ENCODE measurements around the gene B4GALT7.
A peak's percentile ranks its signal among the peaks of the same experiment; 100 is the strongest.
"Not testable (repeated sequence)": the region's sequence is repeated elsewhere in the genome, so short reads cannot be mapped to it uniquely, and the experiment has no call there.

The B4GALT7 gene, protein sequence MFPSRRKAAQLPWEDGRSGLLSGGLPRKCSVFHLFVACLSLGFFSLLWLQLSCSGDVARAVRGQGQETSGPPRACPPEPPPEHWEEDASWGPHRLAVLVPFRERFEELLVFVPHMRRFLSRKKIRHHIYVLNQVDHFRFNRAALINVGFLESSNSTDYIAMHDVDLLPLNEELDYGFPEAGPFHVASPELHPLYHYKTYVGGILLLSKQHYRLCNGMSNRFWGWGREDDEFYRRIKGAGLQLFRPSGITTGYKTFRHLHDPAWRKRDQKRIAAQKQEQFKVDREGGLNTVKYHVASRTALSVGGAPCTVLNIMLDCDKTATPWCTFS

DNA sequence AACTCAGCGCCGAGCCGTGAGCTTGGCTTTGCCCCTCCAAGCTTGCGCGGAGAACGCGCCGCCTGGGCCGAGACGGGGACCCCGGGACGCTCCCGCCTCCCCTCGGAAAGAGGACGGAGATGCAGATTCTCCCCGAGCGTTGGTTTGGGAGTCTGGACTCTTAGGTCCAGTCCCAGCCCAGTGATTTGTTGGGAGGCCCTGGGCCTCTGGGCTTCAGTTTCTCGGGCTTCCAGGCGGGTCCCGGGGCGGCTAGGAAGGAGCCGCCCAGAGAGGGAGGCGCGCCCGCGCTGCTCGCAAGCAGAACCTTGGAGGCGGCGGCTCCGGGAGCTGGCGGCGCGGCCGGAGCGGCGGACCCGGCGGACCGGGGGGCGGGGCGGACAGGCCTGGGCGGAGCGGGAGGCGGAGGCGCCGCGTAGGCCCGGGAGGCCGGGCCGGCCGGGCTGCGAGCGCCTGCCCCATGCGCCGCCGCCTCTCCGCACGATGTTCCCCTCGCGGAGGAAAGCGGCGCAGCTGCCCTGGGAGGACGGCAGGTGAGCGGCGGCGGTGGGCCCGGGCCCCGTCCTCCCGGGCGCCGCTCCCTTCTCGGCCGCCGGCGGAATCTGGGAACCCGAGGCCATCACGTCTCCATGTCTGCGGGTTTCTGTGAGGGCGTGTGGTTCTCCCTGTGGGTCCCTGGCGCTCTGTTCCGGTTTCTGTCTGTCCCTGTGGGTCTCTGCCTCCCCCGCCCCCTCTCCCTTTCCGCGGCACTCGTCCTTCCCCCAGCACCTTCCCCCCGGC is at the start of gene B4GALT7:
TSS of gene B4GALT7 (plus strand) at position 402 of the 777 bp plus-strand sequence. CDS start at position 481, 79 bp downstream.
- Mint-ChIP-seq H3K4me1 (peaks cover 38% of the 10 kb centered on the region), H3K36me3 (peaks cover 13% of the 10 kb centered on the region), H3K4me3 (peak within 1 kb of the TSS; percentile 89), H3K9me3 (no peaks in the 10 kb centered on the region), H3K27ac (peak within 1 kb of the TSS; percentile 91), H3K27me3 (no peaks in the 10 kb centered on the region)
- CTCF ChIA-PET, result interaction anchor here (0.6 to 1.5 kb wide), 2 partner anchors 39 to 135 kb away, joined by 3 read pairs; no protein-coding TSS in a partner anchor
- DNase-seq, result peak; percentile 85

DNA sequence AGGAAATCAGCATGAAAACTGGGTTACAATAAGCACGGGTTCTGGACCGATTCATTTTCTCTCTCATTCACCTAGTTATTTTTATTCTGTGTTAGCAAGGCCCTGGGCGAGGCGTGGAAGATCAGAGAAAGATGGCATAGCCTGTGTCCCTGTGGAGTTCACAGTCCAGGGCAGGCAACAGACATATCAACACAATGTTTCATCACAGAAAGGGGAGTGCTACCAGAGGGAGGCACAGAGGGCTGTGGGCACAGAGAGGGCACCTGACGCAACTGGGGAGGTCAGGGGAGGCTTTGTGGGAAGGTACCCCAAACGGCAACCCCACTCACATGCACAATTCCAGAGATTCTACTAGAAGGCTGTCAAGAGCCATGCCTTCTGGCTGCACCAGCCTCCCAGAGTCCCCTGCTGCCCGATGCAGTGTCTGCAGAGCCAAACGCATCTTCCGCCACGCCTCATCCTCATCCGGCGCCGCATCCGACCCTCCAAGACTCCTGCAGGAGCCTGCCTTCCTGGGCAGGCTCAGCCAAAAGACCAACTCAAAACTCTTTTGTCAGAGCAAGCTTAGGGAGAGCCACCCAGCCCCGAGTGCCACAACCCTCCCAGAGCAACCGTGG is 47.0 kb upstream of the B4GALT7 start:
- H3K27ac Mint-ChIP-seq, result peak overlapping the region; percentile 28
- CTCF ChIA-PET, result interaction anchor here (1.2 kb wide), 1 partner anchor 32 kb away, joined by 3 read pairs; no protein-coding TSS in a partner anchor
- peaks cover 16% of the 10 kb centered on the region for H3K36me3 Mint-ChIP-seq
- no peaks in the 10 kb centered on the region for H3K27me3 Mint-ChIP-seq
- H3K4me1 Mint-ChIP-seq, result peaks cover 47% of the 10 kb centered on the region
- no peaks in the 10 kb centered on the region for H3K9me3 Mint-ChIP-seq
- no peak for DNase-seq
- H3K4me3 Mint-ChIP-seq, result peak overlapping the region; percentile 70

DNA sequence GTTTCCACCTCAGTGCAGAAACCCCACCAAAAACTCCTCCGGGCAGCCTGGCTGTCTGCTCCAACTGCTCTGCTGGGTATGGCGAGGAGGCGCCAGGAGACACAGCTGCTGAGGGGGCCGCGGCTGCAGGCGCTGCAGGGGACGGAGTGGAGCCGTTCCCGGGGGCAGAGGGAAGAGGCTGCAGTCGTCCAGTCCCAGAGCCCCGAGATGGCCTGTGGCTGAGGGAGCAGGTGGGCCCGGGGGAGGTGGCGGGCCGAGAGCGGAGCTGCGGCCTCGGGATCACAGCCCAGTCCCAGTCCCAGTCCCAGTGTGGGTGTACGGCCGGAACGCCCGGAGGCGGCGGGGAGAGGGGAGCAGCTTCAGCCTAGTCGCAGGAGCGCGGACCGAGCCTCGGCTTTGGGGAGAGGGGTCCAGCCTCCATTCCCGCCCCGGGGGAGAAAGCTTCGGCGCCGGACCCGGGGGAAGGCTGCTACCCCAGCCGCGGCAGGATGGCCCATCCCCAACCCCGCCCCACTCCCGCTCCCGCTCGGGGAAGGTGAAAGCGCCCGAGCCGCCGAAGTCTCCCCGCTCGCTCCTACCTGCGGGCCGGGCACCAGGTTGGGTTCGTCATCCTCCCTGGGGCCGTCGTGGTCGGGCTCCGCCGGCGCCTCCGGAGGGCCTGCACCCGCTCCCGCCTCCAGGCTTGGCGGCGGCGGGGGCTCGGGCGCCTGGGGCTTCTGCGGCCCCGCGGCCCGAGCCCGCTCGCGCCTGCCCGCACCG is 46.1 kb upstream of the B4GALT7 start:
- peaks cover 14% of the 10 kb centered on the region for H3K36me3 Mint-ChIP-seq
- CTCF ChIA-PET, result interaction anchor here (1.2 kb wide), 1 partner anchor 33 kb away, joined by 3 read pairs; no protein-coding TSS in a partner anchor
- H3K9me3 Mint-ChIP-seq, result no peaks in the 10 kb centered on the region
- H3K4me3 Mint-ChIP-seq, result peak overlapping the region; percentile 70
- DNase-seq, result peak; percentile 66
- peaks cover 46% of the 10 kb centered on the region for H3K4me1 Mint-ChIP-seq
- H3K27ac Mint-ChIP-seq, result peak overlapping the region; percentile 28
- no peaks in the 10 kb centered on the region for H3K27me3 Mint-ChIP-seq

DNA sequence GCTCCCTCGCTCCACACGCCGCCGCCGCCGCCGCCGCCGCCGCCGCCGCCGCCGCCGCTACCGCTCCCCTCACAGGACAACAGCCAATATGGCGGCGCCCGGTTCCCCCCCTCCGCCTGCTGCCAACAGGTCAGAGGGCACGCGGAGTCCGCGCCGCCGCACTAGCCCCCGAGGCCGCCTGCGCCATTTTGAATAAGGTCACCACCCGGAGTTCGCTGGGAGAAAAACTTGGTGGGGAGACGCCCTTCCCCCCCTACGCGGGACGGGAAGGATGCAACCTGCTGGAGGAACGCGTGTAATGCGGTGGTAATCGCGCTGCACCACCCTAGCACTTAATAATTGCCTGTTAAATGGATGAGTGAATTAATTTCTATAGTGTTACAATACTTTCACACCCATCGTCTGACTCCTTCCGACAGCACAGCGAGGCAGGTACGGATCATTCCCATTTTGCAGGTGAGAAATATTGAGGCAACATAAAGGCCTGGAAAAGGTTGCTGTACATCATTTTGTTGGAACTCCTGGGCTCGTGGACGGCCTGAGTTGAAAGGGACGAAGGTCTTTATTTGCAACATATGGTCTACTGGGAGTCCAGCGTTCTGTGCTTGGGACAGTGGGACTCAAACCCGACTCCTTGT is 45.3 kb upstream of the B4GALT7 start, which contains the start of gene FAM193B:
TSS of gene FAM193B (minus strand) at position 90 of the 638 bp plus-strand sequence. CDS start 105 bp downstream, outside the sequence.
- DNase-seq, result peak; percentile 97
- H3K4me3 Mint-ChIP-seq, result peak within 1 kb of the TSS; percentile 78
- H3K27me3 Mint-ChIP-seq, result no peaks in the 10 kb centered on the region
- H3K4me1 Mint-ChIP-seq, result peaks cover 46% of the 10 kb centered on the region
- peaks cover 14% of the 10 kb centered on the region for H3K36me3 Mint-ChIP-seq
- H3K27ac Mint-ChIP-seq, result peak within 1 kb of the TSS; percentile 28
- CTCF ChIA-PET, result no interaction called here
- no peaks in the 10 kb centered on the region for H3K9me3 Mint-ChIP-seq

DNA sequence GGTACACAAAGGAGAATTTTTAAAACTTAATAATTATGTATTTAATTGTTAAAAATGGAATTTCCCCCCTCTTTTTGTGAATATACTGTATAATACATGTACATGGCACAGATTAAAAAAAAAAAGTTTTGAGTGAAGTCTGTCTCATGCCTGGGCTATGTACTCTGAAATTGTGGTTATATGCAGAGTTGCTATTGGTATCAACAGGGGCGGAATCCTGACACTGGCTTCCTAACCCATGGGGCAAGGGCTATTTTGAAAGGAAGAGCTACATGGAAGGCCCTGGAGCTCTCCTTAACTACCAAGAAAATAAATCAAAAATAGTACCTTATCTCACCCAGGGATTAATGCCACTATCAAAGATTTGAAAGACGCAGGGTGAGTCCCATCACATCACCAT is 44.7 kb upstream of the B4GALT7 start:
- CTCF ChIA-PET, result interaction anchor here (0.6 kb wide), 1 partner anchor 54 kb away, joined by 3 read pairs; no protein-coding TSS in a partner anchor
- Mint-ChIP-seq H3K4me3 (peak overlapping the region; percentile 78), H3K9me3 (no peaks in the 10 kb centered on the region), H3K4me1 (peaks cover 46% of the 10 kb centered on the region), H3K27me3 (no peaks in the 10 kb centered on the region), H3K36me3 (peaks cover 12% of the 10 kb centered on the region), H3K27ac (peak overlapping the region; percentile 15)
- DNase-seq, result no peak

DNA sequence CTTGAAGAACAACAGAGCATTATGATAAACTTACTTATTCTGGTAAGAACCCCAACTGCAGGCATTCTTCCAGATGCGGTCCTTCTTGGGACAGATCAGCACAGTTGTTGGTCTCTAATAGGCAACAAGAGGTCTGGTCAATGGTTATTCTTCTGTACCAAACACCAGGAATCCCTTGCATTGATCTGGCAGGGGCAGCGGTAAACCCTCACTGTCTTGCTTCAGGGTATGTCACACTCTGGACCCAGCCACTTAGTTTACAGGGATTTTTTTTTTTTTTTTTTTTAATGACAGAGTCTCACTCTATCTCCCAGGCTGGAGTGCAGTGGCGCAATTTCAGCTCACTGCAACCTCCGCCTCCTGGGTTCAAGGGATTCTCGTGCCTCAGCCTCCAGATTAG is 44.3 kb upstream of the B4GALT7 start:
- H3K27ac Mint-ChIP-seq, result no peak overlapping the region
- CTCF ChIA-PET, result interaction anchor here (0.6 kb wide), 1 partner anchor 55 kb away, joined by 3 read pairs; no protein-coding TSS in a partner anchor
- no peaks in the 10 kb centered on the region for H3K27me3 Mint-ChIP-seq
- H3K9me3 Mint-ChIP-seq, result no peaks in the 10 kb centered on the region
- DNase-seq, result no peak
- peaks cover 9% of the 10 kb centered on the region for H3K36me3 Mint-ChIP-seq
- peaks cover 46% of the 10 kb centered on the region for H3K4me1 Mint-ChIP-seq
- no peak overlapping the region for H3K4me3 Mint-ChIP-seq

DNA sequence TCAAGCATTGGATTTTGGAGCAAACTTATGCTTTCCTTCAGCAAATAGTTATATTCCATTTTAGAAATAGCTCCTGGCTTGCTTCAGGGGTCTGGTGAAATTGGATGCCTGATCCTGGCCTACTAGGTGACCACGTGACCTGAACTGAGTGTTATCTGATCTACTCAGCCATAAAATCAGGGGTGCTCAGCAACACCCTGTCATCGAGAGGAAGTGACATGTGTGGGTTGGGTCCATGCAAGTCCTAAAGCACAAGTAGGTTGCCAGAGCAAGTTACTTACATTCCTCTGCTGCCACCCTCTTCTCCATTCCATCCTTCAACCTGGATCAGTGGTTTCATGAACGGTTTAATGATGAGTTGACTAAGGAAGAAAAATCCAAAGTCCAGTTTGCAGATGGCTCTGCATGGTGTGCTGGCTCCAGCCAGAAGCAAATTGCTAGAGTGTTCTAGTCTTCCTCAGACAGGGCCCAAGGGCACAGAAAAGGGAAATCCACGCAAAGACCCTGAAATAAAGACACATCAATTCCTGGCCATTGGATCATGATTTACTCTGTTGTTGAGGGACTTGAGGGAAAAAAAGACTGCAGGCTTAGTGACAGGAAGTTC is 42.8 kb upstream of the B4GALT7 start:
- no peak overlapping the region for H3K4me3 Mint-ChIP-seq

DNA sequence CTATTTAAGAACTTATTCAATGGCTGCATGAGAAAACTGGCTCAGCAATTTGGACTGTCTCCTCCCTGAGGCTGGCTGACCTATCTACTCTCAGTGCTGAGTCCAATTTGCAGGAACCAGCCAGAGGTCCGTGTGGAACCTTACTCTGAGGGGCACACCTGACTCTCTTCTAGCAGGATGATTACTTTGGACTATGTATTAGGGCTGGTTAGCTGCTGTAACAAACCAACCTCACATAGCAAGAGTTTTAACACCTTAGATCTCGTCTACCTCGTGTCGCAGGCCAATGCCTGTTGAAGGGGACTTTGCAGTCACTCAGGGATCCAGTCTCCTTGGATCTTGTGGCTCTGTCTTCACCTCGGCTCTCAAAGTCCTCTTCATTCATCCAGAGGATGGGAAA is 42.1 kb upstream of the B4GALT7 start:
- peaks cover 8% of the 10 kb centered on the region for H3K27me3 Mint-ChIP-seq
- no peak overlapping the region for H3K27ac Mint-ChIP-seq
- H3K4me3 Mint-ChIP-seq, result no peak overlapping the region
- DNase-seq, result no peak
- peaks cover 2% of the 10 kb centered on the region for H3K36me3 Mint-ChIP-seq
- H3K4me1 Mint-ChIP-seq, result peaks cover 37% of the 10 kb centered on the region
- CTCF ChIA-PET, result no interaction called here
- no peaks in the 10 kb centered on the region for H3K9me3 Mint-ChIP-seq

More for the DNA sequence above, 42.8 kb upstream of the B4GALT7 start:
- peak; percentile 47 for DNase-seq
- CTCF ChIA-PET, result no interaction called here
- Mint-ChIP-seq H3K27ac (peak overlapping the region; percentile 63), H3K36me3 (peaks cover 6% of the 10 kb centered on the region), H3K4me1 (peaks cover 43% of the 10 kb centered on the region), H3K27me3 (peaks cover 4% of the 10 kb centered on the region), H3K9me3 (no peaks in the 10 kb centered on the region)

DNA sequence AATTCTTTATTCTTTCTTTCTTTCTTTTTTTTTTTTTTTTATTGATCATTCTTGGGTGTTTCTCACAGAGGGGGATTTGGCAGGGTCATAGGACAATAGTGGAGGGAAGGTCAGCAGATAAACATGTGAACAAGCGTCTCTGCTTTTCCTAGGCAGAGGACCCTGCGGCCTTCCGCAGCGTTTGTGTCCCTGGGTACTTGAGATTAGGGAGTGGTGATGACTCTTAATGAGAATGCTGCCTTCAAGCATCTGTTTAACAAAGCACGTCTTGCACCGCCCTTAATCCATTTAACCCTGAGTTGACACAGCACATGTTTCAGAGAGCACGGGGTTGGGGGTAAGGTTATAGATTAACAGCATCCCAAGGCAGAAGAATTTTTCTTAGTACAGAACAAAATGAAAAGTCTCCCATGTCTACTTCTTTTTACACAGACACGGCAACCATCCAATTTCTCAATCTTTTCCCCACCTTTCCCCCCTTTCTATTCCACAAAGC is 40.4 kb upstream of the B4GALT7 start:
- H3K9me3 Mint-ChIP-seq, DNase-seq, H3K36me3 Mint-ChIP-seq, H3K4me3 Mint-ChIP-seq, CTCF ChIA-PET, H3K27ac Mint-ChIP-seq: not testable (repeated sequence)
- Mint-ChIP-seq H3K4me1 (peaks cover 29% of the 10 kb centered on the region), H3K27me3 (peaks cover 21% of the 10 kb centered on the region)

DNA sequence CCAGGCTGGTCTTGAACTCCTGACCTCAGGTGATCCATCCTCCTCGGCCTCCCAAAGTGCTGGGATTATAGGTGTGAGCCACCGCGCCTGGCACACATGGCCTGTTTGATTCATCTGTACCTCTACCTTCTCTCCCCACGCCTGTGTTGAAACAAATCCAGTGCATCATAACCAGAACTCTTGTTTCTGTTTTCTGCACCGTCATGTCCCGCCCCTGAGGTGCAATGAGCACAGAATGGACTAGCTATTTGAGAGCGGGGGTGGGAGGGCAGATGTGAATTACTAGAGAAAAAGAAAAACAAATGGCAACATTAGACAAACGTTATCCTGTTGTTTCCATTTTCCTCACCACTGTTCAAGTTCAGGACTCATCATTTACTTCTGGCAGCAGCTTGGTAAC is 34.9 kb upstream of the B4GALT7 start:
- H3K4me3 Mint-ChIP-seq, result no peak overlapping the region
- no peaks in the 10 kb centered on the region for H3K9me3 Mint-ChIP-seq
- no peaks in the 10 kb centered on the region for H3K36me3 Mint-ChIP-seq
- no peak overlapping the region for H3K27ac Mint-ChIP-seq
- peaks cover 50% of the 10 kb centered on the region for H3K27me3 Mint-ChIP-seq
- CTCF ChIA-PET, result no interaction called here
- H3K4me1 Mint-ChIP-seq, result no peaks in the 10 kb centered on the region
- DNase-seq, result no peak

DNA sequence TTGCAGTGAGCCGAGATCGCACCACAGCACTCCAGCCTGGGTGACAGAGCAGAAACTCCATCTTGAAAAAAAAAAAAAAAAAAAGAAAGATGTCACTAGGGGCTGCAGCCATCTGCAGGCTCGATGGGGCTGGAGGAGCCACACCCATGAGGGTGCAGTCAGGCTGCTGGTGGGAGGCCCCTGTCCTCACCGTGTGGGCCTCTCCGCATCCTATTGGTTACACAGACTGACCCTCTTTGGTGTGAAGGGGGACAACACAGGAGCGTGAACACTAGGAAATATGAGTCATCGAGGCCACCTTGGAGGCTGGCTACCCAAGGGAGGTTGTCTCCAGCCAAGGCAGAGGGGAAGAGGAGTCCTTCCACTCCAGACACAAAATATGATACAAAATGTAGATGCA is 31.6 kb upstream of the B4GALT7 start:
- H3K27me3 Mint-ChIP-seq, result peaks cover 44% of the 10 kb centered on the region
- H3K9me3 Mint-ChIP-seq, result no peaks in the 10 kb centered on the region
- DNase-seq, result no peak
- CTCF ChIA-PET, result no interaction called here
- H3K27ac Mint-ChIP-seq, result no peak overlapping the region
- no peak overlapping the region for H3K4me3 Mint-ChIP-seq
- no peaks in the 10 kb centered on the region for H3K4me1 Mint-ChIP-seq
- H3K36me3 Mint-ChIP-seq, result no peaks in the 10 kb centered on the region

DNA sequence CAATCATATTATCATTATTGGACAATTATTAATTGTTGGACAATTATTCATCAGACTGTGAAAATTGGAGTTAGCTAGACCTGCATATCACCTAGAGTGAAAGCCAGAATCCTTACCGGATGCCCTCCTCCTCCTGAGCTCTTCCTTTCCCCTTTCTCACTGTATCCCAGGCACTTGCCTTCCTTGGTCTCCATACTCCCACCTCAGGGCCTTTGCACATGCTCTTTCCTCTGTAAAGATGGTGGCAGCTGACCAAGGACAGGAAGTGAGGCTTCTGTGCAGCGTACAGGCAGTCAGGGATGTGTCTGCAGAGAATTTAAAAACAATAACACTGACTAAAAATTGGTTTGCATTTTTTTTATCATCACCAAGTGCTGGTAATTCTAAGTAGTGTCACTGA is 30.0 kb upstream of the B4GALT7 start:
- no peaks in the 10 kb centered on the region for H3K36me3 Mint-ChIP-seq
- H3K4me3 Mint-ChIP-seq, result no peak overlapping the region
- DNase-seq, result no peak
- peaks cover 41% of the 10 kb centered on the region for H3K27me3 Mint-ChIP-seq
- CTCF ChIA-PET, result interaction anchor here (0.9 to 1.2 kb wide), 2 partner anchors 9 to 430 kb away, joined by 3 to 4 read pairs; no protein-coding TSS in a partner anchor
- no peaks in the 10 kb centered on the region for H3K4me1 Mint-ChIP-seq
- H3K27ac Mint-ChIP-seq, result no peak overlapping the region
- no peaks in the 10 kb centered on the region for H3K9me3 Mint-ChIP-seq

DNA sequence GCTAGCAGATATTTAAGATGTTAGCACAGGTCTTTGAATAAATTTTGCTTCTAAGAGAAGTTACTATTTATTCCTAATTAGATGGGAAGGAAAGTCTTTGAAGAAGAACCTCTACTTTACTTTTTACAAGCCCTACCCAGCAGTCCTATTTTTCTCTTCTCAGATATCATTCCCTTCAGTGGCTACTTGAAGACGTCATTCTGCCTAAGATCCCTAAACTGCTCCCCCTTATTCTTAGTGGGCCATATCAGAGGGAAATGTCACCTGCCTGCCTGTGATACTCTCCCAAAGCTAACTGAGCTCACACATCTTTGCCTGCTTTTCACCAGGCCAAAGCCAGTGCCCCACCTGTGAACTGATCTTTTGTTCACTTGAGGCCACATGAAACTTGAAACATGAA is 24.4 kb upstream of the B4GALT7 start:
- CTCF ChIA-PET, result interaction anchor here (0.7 kb wide), 1 partner anchor 245 kb away, joined by 9 read pairs; no protein-coding TSS in a partner anchor

More for the DNA sequence above, 24.4 kb upstream of the B4GALT7 start:
- H3K27ac Mint-ChIP-seq, result no peak overlapping the region
- H3K4me3 Mint-ChIP-seq, result no peak overlapping the region
- H3K9me3 Mint-ChIP-seq, result no peaks in the 10 kb centered on the region
- H3K27me3 Mint-ChIP-seq, result peaks cover 17% of the 10 kb centered on the region
- no peaks in the 10 kb centered on the region for H3K36me3 Mint-ChIP-seq
- H3K4me1 Mint-ChIP-seq, result no peaks in the 10 kb centered on the region
- DNase-seq, result no peak

Data from activated naive CD4-positive, alpha-beta T cell treated with anti-CD3 and anti-CD28 coated beads, Interleukin-2, amount 10 ng/mL, durations not matched to agents 7 days and 5 days (primary cell).